GM21529 (cell line): ENCODE measurements around the gene TMED10.
A peak's percentile ranks its signal among the peaks of the same experiment; 100 is the strongest.
"Not testable (repeated sequence)": the region's sequence is repeated elsewhere in the genome, so short reads cannot be mapped to it uniquely, and the experiment has no call there.

Source experiments
- ATAC-seq: cut with Tn5 transposase; IDR thresholded peaks from one replicate; pipeline ENCODE4 v1.9.1; 2021; ENCODE audit not compliant: unreplicated experiment

Gene TMED10

DNA sequence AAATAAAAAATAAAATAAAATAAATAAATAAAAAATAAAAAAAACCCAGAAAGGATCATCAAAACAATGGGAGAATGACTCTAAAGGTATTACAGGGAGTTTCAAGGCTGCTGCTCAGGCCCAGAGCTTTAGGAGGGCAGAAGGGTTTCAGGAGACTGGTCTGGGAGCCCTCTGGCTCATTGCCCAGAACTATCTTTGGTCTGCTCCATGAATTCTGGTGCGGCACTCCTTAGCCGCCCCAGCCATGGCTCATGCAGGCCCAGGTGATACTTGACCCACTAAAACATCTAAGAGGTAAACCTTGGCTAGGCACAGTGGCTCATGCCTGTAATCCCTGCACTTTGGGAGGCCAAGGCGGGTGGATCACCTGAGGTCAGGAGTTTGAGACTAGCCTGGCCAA is 14.7 kb upstream of the TMED10 start:
- ATAC-seq, result no peak

DNA sequence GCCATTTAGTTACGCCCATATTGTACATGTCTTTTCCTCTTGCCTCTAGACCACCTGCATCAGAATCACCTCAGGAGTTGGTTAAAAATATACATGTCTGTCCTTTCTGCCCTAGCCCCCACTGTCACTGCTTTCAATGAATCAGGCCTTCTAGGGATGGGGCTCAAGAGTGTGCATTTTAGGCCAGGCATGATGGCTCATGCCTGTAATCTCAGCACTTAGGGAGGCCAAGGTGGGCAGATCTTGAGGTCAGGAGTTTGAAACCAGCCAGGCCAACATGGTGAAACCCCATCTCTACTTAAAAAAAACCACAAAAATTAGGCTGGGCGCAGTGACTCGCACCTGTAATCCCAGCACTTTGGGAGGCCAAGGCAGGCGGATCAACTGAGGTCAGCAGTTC is 13.6 kb upstream of the TMED10 start:
- ATAC-seq, result no peak

DNA sequence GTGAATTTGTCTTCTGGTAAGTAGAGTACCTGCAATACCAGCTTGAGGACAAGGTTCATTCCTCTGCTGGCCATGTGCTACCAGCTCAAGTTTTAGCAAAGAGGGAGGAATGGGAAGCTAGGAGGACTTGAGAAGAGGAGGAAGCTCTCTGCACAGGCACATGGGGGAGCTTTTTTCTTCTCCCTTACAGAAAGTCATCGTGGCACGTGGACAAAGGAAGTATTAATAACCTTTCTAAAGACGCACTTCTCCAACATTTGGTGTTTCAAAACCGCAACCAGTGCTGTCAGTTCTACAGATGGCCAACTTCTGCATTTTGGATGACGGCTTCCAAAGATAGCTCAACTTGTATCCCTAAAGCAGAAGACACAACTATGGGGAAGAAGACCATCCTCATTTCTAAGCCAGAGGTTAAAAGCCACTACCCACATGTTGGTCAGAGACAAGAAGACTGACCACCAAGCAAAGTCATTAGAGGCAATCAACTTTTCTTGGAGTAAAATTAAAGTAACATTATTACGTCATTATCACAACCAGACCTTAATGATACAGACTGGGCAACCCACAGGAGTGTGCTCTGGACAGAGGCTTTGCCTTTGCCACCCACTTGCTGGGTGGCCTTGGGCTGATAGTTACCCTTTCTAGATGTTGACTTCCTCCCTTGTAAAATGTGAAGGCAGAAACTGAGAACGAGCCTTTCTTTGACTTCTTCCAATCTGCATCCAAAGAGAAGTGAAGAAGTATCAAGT is 12.3 kb upstream of the TMED10 start:
- peak; percentile 60 for ATAC-seq

DNA sequence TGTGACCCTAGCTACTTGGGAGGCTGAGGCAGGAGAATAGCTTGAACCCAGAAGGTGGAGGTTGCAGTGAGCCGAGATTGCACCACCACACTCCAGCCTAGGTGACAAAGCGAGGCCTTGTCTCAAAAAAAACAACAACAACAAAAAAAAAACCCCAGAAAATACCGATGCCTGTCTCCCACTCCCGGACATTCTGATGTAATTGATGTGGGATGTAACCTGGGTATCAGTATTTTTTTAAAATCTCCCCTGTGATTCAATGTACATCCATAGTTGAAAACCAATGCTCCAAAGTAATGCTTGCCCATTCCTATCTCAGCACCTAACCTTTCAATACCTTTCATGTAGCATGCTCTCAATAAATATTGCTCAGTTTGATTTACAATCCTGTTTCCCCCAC is 11.7 kb upstream of the TMED10 start:
- no peak for ATAC-seq

DNA sequence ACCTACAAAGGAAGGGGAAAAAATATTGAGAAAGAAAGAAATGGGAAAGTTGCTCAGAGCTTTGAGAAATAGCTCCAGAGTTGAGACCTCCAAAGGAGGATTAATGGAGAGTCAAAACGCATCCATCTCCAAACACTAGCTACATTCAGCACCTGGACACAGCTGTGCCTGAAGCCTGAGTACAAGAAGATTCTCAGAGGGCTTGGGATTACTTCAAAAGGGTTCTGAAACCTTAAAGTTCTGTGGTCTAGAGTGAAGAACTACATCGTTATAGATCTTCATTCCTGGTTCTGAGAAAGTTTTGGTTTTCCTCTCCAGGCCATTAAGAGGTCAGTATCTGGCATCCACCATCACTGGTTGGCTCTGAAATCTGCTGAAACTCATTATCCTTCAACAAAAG is 10.5 kb upstream of the TMED10 start:
- no peak for ATAC-seq

DNA sequence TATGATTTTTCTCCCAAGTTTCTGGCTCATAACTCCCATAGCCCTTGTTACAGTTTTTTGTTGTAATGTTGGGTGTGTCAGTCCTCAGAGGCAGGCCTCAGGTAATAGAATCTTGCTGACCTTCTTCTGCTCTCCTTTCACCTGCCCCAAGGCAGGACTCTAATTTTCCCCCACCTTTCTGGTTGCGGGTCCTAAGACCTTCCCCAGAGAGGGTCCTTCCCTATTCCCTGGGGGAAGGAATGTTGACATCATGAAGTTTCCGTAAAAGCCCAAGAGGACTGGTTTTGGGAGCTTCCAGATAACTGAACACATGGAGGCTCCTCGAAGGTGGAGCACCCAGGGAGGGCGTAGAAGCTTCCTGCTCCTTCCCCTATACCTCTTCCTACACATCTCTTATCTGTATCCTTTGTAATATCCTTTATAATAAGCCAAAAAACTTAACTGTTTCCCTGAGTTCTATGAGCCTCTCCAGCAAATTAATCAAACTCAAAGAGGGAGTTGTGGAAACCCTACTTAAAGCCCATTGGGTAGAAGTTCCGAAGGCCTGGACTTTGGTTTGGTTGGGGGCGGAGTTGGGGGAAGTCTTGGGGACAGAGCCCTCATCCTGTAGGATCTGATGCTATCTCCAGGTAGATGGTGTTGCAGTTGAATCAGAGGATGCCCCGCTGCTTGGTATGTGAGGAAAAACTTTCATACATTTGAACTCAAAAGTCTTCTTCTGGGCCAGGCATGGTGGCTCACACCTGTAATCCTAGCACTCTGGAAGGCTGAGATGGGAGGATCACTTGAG is 9.0 kb upstream of the TMED10 start:
- ATAC-seq, result no peak

DNA sequence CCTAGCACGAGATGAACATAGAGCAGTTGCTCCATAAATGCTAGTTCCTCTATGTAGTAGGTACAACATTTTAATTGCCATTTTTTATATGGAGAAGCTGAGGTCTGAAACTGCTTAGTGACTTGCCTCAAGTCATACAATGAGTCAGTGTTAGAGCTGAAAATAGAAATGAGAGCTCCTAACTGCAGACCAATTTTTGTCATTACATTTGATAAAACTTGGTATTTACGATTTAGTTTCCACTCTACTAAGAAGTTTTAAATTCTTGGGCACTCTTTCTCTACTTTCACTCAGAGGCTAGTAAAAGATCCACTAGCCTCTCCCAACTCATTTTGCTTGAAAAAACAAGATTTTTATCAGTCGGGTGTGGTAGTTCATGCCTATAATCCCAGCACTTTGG is 8.1 kb upstream of the TMED10 start:
- ATAC-seq, result peak; percentile 42

DNA sequence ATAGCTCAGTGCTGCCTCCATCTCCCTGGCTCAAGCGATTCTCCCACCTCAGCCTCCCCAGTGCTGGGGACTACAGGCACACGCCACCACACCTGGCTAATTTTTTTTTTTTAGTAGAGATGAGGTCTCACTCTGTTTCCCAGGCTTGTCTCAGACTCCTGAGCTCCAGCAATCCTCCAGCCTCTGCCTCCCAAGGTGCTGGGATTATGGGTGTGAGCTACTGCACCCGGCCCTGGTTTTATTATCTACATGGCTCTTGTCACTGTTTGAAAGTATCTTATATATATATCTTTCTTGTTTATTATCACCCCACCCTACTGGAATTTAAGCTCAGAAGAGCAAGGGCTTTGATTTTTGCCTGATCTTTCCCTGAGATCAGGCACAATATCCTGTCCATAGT is 7.6 kb upstream of the TMED10 start:
- ATAC-seq, result no peak

DNA sequence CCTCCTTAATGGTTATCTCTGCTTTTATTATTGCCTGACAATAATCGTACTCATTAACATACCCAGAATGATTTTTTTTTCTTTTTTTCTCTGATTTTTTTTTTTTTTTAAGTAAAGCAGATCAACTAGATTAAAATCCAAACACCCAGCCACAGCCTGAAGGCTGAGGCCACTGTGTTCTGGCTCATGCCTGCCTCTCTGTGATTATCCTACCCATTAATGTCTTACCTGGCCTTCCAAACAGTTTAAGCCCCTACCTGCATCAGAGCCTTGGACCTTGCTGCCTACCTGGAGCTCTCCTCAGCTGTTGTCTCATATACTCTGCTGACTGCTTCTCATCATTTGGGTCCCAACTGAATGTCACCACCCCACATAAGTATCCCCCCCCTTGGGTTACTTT is 6.8 kb upstream of the TMED10 start:
- ATAC-seq, result no peak

DNA sequence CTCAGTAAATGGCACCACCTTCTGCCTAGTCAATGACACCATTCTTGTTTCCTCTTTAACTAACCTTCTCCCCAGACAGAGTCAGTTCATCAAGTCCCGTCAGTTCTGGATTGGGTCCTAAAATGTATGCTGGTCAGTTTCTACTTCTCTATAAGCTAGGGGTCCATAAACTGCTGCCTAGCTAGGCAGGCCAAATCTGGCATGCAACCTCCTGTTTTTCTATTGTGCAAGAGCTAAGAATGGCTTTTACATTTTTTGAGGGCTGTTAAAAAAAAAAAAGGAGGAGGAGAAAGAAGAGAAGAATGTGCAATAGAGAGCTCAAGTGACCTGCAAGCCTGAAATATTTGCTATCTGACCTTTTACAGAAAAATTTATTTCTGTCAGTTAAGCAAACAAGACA is 6.4 kb upstream of the TMED10 start:
- no peak for ATAC-seq

DNA sequence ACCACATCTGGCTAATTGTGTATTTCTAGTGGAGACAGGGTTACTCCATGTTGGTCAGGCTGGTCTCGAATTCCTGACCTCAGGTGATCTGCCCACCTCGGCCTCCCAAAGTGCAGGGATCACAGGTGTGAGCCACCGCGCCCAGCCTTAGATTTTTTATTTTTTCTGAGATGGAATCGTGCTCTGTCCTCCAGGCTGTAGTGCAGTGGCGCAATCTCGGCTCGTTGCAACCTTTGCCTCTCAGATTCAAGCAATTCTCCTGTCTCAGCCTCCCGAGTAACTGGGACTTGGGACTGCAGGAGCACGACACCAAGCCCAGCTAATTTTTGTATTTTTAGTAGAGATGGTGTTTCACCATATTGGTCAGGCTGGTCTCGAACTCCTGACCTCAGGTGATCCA is 5.8 kb upstream of the TMED10 start:
- ATAC-seq, result not testable (repeated sequence)

DNA sequence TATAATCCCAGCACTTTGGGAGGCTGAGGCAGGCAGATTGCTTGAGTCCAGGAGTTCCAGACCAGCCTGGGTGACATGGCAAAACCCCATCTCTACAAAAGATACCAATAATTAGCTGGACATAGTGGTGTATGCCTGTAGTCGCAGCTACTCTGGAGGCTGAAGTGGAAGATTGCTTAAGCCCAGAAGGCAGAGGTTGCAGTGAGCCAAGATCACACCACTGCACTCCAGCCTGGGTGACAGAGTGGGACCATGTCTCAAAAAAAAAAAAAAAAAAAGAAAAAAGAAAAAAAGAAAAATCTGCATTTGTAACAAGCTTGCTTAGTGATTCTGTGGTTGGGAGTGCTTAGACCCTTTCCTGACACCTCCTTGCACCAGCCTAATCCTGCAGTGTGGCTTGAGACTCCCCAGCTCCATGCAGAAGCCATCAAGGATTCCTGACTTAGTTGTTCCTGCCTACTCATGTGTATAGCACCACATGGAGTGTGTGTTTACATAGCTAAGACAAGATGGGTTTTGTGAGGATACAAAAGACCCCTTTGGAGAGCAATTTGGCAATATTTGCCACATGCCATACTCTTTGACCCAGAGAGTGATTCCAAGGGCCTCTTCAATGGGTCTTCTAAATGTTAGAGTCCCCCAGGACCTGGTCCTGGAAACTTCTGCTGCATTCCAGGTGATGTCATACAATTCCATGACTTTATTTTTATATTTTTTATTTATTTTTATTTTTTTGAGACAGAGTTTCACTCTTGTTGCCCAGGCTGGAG is 5.1 kb upstream of the TMED10 start:
- no peak for ATAC-seq

DNA sequence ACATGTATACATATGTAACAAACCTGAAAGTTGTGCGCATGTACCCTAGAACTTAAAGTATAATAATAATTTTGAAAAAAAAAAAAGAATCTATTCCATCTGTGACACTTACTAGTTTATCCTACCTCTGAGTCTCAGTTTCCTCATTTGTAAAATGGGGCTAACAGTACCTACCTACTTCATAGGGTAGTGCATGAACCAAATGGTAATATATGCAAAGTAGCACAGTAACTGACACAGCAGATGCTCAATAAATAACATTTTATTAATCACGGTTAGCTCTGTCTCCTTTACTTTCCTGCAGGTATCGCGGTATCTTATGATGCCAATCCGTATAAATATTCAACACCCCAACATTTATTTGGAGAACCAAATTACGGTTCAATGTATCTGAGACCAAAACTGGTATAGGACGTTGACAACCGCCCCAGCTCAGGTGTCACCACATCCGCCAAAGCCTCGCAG is 703 bp downstream of the TMED10 start:
- peak; percentile 14 for ATAC-seq

DNA sequence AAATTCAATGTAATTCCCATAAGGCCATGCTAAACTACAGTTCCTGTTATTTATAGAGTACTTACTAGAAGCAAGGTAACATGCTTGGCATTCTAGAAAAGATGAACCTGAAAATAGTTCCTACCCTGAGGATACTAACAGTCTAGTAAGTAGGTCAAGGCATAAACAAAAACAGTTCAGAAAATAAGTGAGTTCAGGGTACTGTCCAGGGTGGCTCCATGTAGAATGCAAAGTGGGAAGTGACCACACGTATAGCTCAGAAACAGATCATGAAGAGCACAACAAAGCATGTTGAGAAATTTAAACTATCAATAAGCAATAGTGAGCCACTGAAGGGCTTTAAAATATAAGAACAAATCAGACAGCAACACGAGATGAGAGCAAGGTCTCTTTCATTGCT is 2.3 kb downstream of the TMED10 start:
- no peak for ATAC-seq

DNA sequence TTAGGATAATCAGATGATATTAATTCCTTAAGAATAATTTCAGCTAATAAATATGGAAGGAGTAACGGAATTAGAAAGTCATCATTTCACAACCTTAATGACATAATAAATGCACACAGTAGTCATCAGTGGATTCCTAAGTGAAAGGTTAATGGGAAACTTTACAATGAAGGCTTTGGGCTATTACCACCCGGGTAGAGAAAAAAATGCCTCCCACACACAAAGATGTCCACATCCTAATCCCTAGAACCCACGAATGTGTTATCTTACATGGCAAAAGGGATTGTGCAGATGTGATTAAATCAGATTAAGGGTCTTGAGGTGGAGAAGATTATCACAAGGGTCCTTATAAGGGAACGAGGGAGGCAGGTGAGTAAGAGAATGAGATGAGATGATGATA is 5.6 kb downstream of the TMED10 start:
- ATAC-seq, result no peak

DNA sequence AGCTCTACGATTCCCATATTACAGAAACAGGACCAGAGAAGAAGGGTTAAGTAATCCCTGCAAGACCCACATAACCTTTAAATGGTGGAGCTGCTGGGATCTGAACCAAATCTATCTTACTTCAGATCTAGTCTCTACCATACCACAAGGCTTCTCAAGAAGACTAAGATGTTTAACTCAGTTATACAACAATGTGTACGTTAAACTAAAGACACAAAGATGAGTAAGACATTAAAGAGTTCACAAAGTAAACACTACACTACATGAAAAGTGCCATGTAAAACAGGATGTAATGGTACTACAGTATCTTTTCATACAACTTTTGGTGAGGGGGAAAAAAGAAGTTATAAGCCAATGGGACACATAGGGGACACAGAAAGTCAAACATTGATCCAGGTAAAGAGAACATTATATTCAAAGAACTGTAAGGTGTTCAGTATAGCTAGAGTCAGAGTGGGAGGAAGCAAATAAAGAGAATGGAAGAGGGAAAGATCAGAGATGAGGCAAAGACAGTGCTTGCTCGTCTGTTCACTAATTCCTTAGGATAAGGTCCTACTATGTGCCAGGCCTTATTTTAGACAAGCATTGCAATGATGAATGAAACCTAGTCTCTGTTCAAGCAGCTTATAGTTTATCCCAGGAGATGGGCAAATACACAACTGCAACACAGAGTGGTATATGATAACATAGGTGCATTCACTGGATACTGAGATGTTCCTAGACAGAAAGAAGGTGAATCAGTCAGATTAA is 7.7 kb downstream of the TMED10 start:
- no peak for ATAC-seq

DNA sequence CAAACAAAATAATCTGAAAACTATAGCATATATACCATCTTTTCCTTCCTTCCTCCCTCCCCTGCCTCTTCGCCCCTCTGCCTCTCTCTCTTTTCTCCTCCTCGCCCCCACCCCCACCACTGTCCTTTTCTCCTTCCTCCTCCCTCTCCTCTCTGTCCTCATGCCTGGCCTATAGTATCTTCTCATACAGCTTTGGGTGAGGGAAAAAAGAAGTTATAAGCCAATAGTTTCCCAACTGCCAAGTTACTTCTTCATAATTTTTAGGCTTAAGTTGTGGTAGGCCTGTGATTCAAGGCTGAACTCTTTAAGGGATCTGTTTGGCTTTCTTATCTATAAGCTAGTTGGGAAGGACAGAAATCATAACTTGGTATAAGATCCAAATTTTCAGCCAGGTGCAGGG is 9.1 kb downstream of the TMED10 start:
- ATAC-seq, result no peak

DNA sequence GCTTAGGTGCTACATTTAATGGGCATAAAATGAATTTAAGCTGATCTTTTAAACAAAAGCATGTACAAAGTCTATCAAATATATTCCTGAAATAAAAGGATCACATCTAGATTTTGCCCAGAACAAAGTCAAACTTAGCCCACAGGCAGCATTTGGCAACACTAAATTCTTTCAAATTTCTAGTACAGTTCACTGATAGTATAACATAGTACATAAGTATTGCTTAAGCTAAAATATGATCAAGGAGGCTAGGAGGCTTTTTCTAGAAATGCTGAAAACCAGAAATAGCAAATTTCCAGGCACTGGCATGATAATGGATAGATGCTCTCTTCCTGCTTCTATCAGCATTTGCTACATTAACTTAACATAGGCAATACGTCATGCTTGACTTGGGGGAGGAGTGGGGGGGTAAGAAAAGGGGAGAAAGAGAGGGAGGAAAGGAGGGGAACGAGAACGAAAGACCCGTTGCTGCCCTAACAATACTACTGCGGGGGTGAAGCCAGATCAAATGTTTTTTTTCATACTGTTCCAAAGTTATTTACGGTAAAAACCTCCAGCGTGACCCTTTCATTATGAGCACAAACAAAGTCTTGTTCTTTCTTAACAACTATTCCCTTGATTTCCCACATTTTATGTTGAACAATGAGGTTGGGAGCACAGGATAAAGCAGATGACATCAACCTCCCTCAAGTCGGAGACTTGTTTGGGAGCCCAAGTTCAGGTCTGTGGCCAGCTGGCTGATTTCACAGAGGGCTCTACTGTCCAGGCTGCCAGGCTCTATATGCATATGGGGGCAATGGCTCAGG is 10.6 kb downstream of the TMED10 start:
- no peak for ATAC-seq

DNA sequence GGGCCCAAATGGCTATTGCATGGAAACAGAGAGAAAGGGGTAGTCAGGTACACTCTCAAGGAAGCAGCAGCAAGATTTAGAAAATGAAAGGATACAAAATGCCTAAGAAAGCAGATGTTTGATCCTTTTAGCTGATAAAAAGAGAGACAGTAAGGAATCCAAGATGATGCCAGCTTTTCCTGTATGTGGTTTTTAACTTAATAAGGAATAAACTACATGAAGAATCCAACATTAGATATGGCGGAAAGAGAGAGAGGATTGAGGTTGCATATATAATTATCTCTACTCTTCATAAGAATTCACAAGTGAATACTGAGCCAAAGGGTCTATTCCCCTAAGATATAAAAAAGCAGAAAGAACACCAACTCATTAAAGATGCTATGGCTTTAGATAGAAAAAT is 11.6 kb downstream of the TMED10 start:
- ATAC-seq, result no peak

DNA sequence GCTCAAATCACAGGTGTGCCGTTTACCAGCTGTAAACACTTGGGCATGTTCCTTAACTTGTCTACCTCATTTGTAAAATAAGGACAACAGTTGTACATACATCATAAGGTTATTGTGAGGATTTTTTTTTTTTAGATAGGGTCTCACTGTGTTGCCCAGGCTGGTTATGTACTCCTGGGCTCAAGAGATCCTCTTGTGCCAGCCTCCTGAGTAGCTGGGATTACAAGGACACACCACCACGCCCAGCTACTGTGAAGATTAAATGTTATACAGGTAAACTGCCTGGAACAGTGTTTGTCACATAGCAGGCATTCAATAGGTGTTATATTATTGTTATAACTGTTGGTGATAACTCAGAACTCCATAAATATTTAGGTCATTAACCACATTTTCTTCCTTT is 12.7 kb downstream of the TMED10 start:
- ATAC-seq, result no peak
